Stimulated activated CD8-positive, alpha-beta memory T cell treated with anti-CD3 and anti-CD28 coated beads, Interleukin-7, amount 100 ng/mL, for 48 hours (primary cell): ENCODE results near the gene LRMDA.

Experiments used
- DNase-seq, 2 donors: peaks; one replicate each; pipeline ENCODE4 v3.0.0-alpha.2; 2020; ENCODE audit warnings: low read depth in 1 of 2; ENCODE audit errors: extremely low read depth in 1 of 2

LRMDA gene

GRCh38 chr10:76033457-76034196, 602.2 kb downstream of the LRMDA start:
- DNase-seq: no peak

GRCh38 chr10:76034353-76035205, 603.2 kb downstream of the LRMDA start:
- DNase-seq: no peak

GRCh38 chr10:76035206-76036110, 604.0 kb downstream of the LRMDA start:
- DNase-seq: no peak

GRCh38 chr10:76036111-76036940, 604.9 kb downstream of the LRMDA start:
- peak; percentile 9 to 18 for DNase-seq

GRCh38 chr10:76036962-76037361, 605.5 kb downstream of the LRMDA start:
- DNase-seq: no peak

GRCh38 chr10:76037531-76038155, 606.2 kb downstream of the LRMDA start:
- DNase-seq: no peak

GRCh38 chr10:76038696-76039095, 607.3 kb downstream of the LRMDA start:
- DNase-seq: no peak

- no peak for DNase-seq
These were observed 608.8 kb downstream of the LRMDA start for GRCh38 chr10:76040107-76040829.

GRCh38 chr10:76040830-76041220, 609.4 kb downstream of the LRMDA start:
- DNase-seq: no peak

- DNase-seq: no peak
These were observed 610.1 kb downstream of the LRMDA start for GRCh38 chr10:76041551-76041950.

- no peak for DNase-seq
These were observed 611.8 kb downstream of the LRMDA start for GRCh38 chr10:76043261-76043660.

- no peak for DNase-seq
These were observed 613.3 kb downstream of the LRMDA start for GRCh38 chr10:76044751-76045150.

GRCh38 chr10:76045174-76045573, 613.8 kb downstream of the LRMDA start:
- no peak for DNase-seq

- DNase-seq: no peak
These were observed 616.1 kb downstream of the LRMDA start for GRCh38 chr10:76047521-76047920.

GRCh38 chr10:76049581-76050290, 618.3 kb downstream of the LRMDA start:
- no peak for DNase-seq

- no peak for DNase-seq
These were observed 618.8 kb downstream of the LRMDA start for GRCh38 chr10:76050291-76050625.

- no peak for DNase-seq
These were observed 619.8 kb downstream of the LRMDA start for GRCh38 chr10:76051007-76051936.
